Tibial nerve (tissue), 3 donors: ENCODE measurements around the gene USP51.

Source experiments
- CTCF ChIP-seq, 5 experiments: fragments of 200-600 bp in 3 of 5; fragments of 450-650 bp in 2 of 5; sonication (generic) in 3 of 5; IDR thresholded peaks; one replicate each; pipeline ENCODE4 v1.5.1; 2016 to 2019; ENCODE audit warnings: antibody characterized with exemption in 5 of 5, mild to moderate bottlenecking in 3 of 5, moderate library complexity in 2 of 5
- POLR2A ChIP-seq, 2 donors: fragments of 450-650 bp; IDR thresholded peaks; one replicate each; pipeline ENCODE4 v1.6.1; 2017; ENCODE audit warnings: antibody characterized with exemption in 2 of 2, mild to moderate bottlenecking in 2 of 2, moderate library complexity in 2 of 2

GRCh38 chrX:55486736-55487135 is 2.9 kb downstream of the USP51 start:
- TF ChIP-seq CTCF (IDR thresholded peaks at IDR 0.05) (no peak), POLR2A (IDR thresholded peaks at IDR 0.05) (no peak)
